ENCODE data around the gene PNMT.
A peak's percentile ranks its signal among the peaks of the same experiment; 100 is the strongest.

The PNMT gene, protein sequence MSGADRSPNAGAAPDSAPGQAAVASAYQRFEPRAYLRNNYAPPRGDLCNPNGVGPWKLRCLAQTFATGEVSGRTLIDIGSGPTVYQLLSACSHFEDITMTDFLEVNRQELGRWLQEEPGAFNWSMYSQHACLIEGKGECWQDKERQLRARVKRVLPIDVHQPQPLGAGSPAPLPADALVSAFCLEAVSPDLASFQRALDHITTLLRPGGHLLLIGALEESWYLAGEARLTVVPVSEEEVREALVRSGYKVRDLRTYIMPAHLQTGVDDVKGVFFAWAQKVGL

GRCh38 chr17:39667945-39668924 lies at the start of gene PNMT:
Gene PNMT (plus strand): TSS chr17:39668453. CDS start chr17:39668476, 23 bp downstream.
- peak; percentile 62 for DNase-seq (ENCODE audit: low spot score)

- no peak for DNase-seq (ENCODE audit: low spot score)
These were observed 49.1 kb upstream of the PNMT start for GRCh38 chr17:39618956-39619785.

DNA sequence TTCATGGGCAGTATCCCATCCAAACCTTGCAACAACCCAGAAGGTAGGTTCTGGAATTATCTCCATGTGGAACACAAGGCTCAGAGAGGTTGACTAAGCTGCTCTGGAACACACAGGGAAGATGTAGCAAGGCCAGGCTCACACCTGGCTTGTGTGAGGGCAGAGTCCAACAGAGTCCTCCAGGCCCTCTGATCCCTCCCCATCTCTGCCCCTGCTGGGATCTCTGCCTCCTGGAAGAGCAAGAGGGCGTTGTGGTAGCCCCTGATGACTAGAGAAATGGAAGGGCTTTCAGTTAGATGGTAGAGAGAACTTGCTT lies 48.5 kb upstream of the PNMT start:
- DNase-seq (ENCODE audit: low spot score), result no peak

DNA sequence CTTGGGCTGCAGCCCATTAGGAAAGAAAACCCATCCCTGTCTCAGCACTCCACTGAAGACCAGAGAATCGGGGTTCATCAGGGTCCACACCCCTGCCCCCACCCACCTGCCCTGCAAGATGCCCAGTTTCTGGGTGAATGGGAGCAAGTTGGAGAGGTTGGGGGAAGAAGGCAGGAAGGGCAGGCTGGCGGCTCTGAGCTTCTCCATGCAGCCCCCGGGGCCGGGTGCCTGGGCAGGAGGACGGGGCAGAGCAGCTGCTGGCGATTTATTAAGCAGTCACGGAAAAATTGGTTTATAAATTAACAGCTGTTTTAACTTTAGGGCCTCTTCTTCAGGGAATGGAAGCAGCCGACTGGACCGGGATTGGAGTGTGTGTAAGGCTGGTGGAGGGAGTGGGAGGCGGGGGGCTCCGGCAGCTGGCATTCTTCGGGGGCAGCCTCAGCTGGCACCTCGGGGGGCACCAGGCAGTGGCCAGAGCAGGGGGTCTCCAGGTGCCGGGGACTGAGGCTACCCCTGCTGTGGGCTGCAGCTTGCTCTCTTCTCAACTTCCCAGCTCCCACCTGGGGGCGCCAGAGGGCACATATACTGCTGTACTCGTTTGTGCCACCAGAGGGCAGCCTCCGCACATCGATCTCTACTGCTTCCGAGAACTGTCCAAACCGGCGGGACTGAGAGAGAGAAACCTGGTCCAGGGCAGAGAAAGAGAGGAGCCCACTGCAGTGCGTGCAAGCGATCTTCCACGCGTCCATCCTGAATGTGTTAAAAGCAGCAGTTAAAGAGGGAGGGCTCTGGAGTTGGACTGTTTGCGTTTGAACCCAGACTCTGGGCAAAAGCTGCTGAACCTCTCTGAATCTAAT lies 46.5 kb upstream of the PNMT start:
- peak; percentile 88 for DNase-seq (ENCODE audit: low spot score)

DNA sequence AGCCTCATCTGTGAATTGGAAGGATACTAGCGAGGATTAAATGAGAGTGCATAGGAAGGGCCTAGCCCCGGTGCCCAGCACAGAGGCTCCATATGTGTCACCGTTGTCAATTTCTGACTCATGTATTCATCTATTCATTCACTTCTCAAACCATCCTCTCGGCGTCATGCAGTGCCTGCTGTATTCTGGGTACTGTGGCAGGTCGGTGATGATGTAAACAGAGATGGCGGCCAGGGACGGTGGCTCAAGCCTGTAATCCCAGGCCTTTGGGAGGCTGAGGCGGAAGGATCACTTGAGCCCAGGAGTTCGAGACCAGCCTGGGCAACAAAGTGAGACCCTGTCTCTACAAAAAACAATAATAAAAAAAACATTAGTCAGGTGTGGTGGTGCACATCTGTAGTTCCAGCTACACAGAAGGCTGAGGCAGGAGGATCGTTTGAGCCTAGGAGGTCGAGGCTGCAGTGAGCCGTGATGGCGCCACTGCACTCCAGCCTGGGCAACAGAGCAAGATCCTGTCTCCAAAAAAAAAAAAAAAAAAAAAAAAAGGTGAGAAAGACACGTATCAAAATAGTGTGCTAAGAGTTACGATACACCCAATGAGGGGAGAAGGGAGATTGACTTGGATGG lies 45.8 kb upstream of the PNMT start:
- DNase-seq (ENCODE audit: low spot score), result peak; percentile 64

- peak; percentile 88 for DNase-seq (ENCODE audit: low spot score)
These were observed 44.8 kb upstream of the PNMT start for GRCh38 chr17:39623356-39623950.

- DNase-seq (ENCODE audit: low spot score), result no peak
These were observed 43.9 kb upstream of the PNMT start for GRCh38 chr17:39624313-39624712.

GRCh38 chr17:39625198-39625785 lies 43.0 kb upstream of the PNMT start:
- no peak for DNase-seq (ENCODE audit: low spot score)

DNA sequence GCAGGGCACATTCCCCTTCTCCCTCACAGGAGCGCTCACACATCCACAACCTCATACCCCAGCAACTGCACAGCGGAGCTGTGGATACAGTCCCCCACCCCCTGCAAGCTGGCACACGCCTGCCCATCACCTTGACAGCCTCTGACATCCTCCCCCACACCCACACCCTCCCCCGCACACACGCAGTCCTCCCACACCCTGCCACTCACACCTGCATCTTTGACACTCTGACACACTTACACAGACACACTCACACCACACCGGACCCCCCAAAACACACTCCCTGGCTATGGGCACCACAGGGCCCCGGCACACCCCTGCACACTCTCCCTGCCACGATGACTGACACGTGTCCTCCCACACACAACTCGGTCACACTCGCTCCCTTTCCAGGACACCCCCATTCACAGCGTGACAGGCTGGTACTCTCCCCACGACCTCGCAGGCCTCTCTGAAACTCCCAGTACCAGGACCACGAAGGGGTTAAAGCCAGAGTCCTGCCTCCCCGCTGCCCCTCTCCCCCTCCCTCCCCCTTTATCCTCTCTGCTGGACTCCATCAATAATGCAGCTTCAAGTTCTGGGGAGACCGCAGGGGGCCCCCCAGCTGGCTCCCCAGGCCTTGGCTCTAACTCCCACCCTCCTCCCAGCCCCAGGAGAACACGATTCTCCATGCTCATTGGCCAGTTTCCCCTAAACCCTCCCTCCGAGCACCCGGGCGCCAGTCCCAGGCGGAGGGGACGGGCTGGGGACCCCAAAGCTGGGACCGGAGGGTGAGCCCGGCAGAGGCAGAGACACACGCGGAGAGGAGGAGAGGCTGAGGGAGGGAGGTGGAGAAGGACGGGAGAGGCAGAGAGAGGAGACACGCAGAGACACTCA lies 41.8 kb upstream of the PNMT start, which contains the start of gene PPP1R1B:
Gene PPP1R1B (plus strand): TSS at position 782 of the 876 bp plus-strand sequence. CDS start 441 bp downstream, outside the sequence.
- no peak for DNase-seq (ENCODE audit: low spot score)

DNA sequence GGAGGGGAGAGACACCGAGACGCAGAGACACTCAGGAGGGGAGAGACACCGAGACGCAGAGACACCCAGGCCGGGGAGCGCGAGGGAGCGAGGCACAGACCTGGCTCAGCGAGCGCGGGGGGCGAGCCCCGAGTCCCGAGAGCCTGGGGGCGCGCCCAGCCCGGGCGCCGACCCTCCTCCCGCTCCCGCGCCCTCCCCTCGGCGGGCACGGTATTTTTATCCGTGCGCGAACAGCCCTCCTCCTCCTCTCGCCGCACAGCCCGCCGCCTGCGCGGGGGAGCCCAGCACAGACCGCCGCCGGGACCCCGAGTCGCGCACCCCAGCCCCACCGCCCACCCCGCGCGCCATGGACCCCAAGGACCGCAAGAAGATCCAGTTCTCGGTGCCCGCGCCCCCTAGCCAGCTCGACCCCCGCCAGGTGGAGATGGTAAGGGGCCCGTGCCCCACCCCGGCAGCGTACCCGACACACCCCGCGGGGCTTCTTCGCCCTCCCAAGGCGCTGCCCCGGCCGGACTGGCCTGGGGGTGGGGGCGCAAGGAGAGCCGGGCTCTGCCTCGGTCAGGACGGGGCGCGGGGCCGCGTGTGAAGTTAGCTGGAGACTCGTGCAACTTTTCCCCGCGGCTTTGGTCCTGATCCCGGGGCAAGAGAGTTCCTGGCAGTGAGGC lies 41.1 kb upstream of the PNMT start:
- DNase-seq (ENCODE audit: low spot score), result no peak

DNA sequence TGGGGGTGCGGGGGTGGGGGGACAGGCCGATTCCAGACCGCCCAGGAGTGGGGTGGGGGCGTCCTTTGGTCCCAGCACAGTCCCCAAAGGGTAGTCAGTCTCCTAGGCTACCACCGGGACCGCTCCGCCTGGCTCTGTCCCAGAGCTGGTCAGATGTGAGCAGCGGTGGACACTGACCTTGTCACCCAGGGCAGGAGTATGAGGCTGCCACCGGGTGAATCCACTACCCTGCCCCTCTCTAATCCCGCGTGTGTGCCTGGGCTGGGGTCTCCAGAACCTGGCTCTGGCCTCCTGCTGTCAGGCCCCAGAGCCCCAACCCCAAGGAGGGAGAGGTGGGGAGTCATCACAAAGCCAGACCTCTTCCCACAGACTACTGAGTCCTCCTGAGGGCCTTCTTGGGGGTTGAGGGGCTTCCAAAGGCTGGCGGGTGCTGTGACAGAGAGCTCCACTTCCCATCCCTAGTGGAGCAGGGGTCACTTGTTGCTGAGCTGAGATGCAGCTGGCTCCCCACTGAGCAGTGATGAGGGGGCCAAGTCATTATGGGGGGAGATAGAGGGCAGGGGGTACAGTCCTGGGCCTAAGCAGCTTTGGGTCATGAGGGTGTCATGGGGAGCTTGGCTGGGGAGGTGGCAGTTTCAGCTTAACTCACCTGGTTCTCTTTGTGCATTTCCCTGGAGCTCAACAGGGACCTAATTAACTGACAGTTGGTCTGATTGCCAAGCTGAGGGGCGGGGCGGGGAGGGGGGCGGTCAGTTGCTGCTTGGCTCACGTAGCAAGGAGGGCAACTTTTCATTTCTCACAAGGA lies 40.3 kb upstream of the PNMT start:
- no peak for DNase-seq (ENCODE audit: low spot score)

- no peak for DNase-seq (ENCODE audit: low spot score)
These were observed 39.4 kb upstream of the PNMT start for GRCh38 chr17:39628655-39629493.

GRCh38 chr17:39629494-39629880 lies 38.8 kb upstream of the PNMT start:
- no peak for DNase-seq (ENCODE audit: low spot score)

DNA sequence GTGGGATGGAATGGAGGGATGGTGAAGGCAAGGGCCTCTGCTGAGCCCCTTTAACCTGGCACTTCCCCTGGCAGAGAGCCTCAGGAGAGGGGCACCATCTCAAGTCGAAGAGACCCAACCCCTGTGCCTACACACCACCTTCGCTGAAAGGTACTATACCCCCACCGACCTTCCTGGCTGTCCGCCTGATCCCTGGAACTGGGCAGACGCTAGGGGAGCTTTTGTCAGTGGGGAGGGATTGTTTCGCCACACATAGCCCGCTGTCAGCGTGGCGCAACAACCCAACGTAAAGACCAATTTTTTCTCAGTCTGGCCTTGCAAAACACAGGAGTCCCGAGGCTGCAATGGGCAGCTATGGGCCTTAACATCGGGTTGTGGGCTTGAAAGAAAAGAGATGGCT lies 38.4 kb upstream of the PNMT start:
- no peak for DNase-seq (ENCODE audit: low spot score)

DNA sequence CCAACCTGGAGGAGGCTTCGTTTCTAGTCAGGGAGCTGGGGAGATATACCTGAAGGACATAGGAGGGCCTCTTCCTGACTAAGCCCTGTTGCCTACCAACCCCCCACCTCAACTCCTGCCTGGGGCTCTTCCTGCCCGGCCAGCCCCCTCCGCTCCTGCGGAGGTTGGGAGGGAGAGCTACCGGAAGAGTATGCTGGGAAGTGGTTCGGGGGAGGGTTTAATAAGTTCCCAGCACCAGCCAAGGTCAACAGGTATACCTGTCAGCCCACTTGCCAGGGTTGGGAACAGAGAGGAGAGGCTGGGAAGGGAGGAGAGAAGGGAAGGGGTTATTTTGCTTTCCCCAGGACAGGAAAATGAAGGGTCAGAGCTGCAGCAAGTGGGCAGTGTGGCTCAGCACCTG lies 36.9 kb upstream of the PNMT start:
- DNase-seq (ENCODE audit: low spot score), result no peak

DNA sequence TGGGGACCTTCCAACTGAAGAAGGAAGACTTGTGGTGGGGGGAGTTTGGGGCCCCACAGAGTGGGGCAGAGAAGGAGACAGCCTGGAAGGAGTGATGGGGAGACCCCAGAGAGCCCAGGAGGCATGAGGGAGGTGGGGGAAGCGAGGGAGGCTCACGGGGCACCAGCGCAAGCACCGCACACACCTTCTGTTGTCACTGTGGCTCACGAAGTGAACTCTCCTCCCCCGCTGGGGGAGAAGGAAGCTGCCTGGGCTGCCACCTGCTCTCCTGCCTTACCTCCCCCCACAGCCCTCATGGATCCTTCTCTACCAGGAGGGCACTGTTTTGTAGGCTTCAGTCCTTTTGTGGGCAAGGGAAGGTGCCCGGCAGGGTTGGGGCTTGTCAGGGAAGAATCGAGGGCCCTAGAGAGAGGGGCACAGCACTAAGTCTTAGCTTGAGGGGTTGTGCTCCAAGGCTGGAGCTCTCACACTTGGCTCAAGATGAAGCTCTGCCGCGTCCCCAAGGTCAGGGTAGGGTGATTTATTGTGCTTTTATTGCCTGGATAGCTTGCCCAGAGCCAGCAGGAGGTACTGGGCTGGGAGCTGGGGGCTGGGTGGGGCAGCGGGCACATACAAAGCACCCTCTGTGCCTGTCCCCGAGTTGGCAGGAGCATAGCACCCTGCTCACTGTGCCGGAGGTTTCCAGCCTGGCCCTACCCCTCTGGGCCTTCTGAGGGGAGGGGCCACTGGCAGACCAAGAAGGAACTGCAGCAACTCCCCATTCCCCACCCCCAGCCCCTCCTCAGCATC lies 35.9 kb upstream of the PNMT start:
- no peak for DNase-seq (ENCODE audit: low spot score)

Data from CD4-positive, alpha-beta T cell treated with Interleukin-15 for 4 hours (primary cell).